H1 (cell line): Measurements from ENCODE around the gene DHRS2.

ENCODE experiments used
- CTCF ChIP-seq, 3 experiments: IDR thresholded peaks; 1 replicate in 2 of 3; 2 replicates in 1 of 3; pipeline versions ENCODE4 v1.5.1 to v1.6.1; 2011; ENCODE audit warnings: low read length in 3 of 3, mild to moderate bottlenecking in 3 of 3, inconsistent platforms in 2 of 3, low read depth in 1 of 3, moderate library complexity in 1 of 3; ENCODE audit not compliant: insufficient read depth in 1 of 3; ENCODE audit errors: control extremely low read depth in 1 of 3
- EGR1 ChIP-seq: IDR thresholded peaks from 2 replicates; pipeline ENCODE4 v1.6.1; 2011; ENCODE audit warnings: low read depth, low read length, borderline replicate concordance
- EP300 ChIP-seq, 2 experiments: IDR thresholded peaks; 1 replicate in 1 of 2; 2 replicates in 1 of 2; pipeline ENCODE4 v1.6.1; 2011 to 2012; ENCODE audit warnings: low read depth in 2 of 2, low read length in 2 of 2, mild to moderate bottlenecking in 2 of 2, borderline replicate concordance in 1 of 2, inconsistent platforms in 1 of 2, moderate library complexity in 1 of 2
- EZH2 ChIP-seq: fragments of 200-600 bp; sonication (generic); IDR thresholded peaks from 2 replicates; pipeline ENCODE4 v1.7.1; 2012; ENCODE audit warnings: low read depth, mild to moderate bottlenecking, moderate library complexity, low read length, inconsistent platforms; ENCODE audit not compliant: severe bottlenecking
- POLR2A ChIP-seq, 2 experiments: IDR thresholded peaks; 1 replicate in 1 of 2; 2 replicates in 1 of 2; pipeline ENCODE4 v1.6.1; 2011; ENCODE audit warnings: low read depth in 2 of 2, low read length in 2 of 2, mild to moderate bottlenecking in 2 of 2; ENCODE audit errors: control extremely low read depth in 1 of 2
- POLR2AphosphoS5 ChIP-seq: IDR thresholded peaks from 2 replicates; pipeline ENCODE4 v1.6.1; 2011; ENCODE audit warnings: low read depth, low read length
- RBBP5 ChIP-seq: IDR thresholded peaks from 2 replicates; pipeline ENCODE4 v1.7.1; 2012; ENCODE audit warnings: low read depth, mild to moderate bottlenecking, inconsistent platforms, low read length, moderate library complexity, borderline replicate concordance
- TAF1 ChIP-seq: IDR thresholded peaks from 2 replicates; pipeline ENCODE4 v1.6.1; 2011; ENCODE audit warnings: mild to moderate bottlenecking, low read depth, low read length
- YY1 ChIP-seq: IDR thresholded peaks from 2 replicates; pipeline ENCODE4 v1.6.1; 2011; ENCODE audit warnings: low read depth, mild to moderate bottlenecking, low read length

- no peak for TF ChIP-seq CTCF (IDR thresholded peaks at IDR 0.05; ENCODE audit: control extremely low read depth in 1 of 3, insufficient read depth in 1 of 3, low read depth in 1 of 3, low read length in 3 of 3)
- TF ChIP-seq RBBP5 = no peak
- no peak for TF ChIP-seq YY1
- no peak for TF ChIP-seq EZH2
- TF ChIP-seq EGR1 = no peak
- no peak for TF ChIP-seq POLR2AphosphoS5
- no peak for TF ChIP-seq TAF1
- TF ChIP-seq EP300 (IDR thresholded peaks at IDR 0.05; ENCODE audit: borderline replicate concordance in 1 of 2, low read depth in 2 of 2, low read length in 2 of 2) = no peak
- TF ChIP-seq POLR2A (IDR thresholded peaks at IDR 0.05; ENCODE audit: control extremely low read depth in 1 of 2, low read depth in 2 of 2, low read length in 2 of 2) = no peak
These were observed 3.6 kb upstream of the DHRS2 start for GRCh38 chr14:23632461-23633159.
